ENCODE measurements around the gene GCN1.

The GCN1 gene

GRCh38 chr12:120222288-120222832 lies 27.8 kb upstream of the GCN1 start:
- H3K36me3 ChIP-seq (ENCODE audit: control insufficient read depth in 2 of 2, insufficient read depth in 2 of 2, low read length in 2 of 2): peaks cover 46 to 54% of the 10 kb centered on the region in 2 donors
- no peak overlapping the region for H3K4me3 ChIP-seq (ENCODE audit: low read length in 2 of 2)
- H3K9ac ChIP-seq (ENCODE audit: low read depth in 1 of 2, low read length in 2 of 2): no peak overlapping the region
- peaks cover 27 to 33% of the 10 kb centered on the region in 2 donors for H3K4me1 ChIP-seq (ENCODE audit: control insufficient read depth in 2 of 2, insufficient read depth in 2 of 2, low read length in 2 of 2)
- no peaks in the 10 kb centered on the region for H3K27me3 ChIP-seq (ENCODE audit: control insufficient read depth in 2 of 2, insufficient read depth in 2 of 2, low read length in 2 of 2)
- H3K27ac ChIP-seq (ENCODE audit: low read depth in 2 of 2, low read length in 2 of 2): no peak overlapping the region
- H3K9me3 ChIP-seq (ENCODE audit: control insufficient read depth in 2 of 2, low read length in 2 of 2): no peaks in the 10 kb centered on the region

- H3K27me3 ChIP-seq (ENCODE audit: control insufficient read depth in 2 of 2, insufficient read depth in 2 of 2, low read length in 2 of 2): no peaks in the 10 kb centered on the region
- peaks cover 21 to 25% of the 10 kb centered on the region in 2 donors for H3K4me1 ChIP-seq (ENCODE audit: control insufficient read depth in 2 of 2, insufficient read depth in 2 of 2, low read length in 2 of 2)
- peaks cover 46 to 58% of the 10 kb centered on the region in 2 donors for H3K36me3 ChIP-seq (ENCODE audit: control insufficient read depth in 2 of 2, insufficient read depth in 2 of 2, low read length in 2 of 2)
- H3K9me3 ChIP-seq (ENCODE audit: control insufficient read depth in 2 of 2, low read length in 2 of 2): no peaks in the 10 kb centered on the region
- H3K9ac ChIP-seq (ENCODE audit: low read depth in 1 of 2, low read length in 2 of 2): no peak overlapping the region
- H3K27ac ChIP-seq (ENCODE audit: low read depth in 2 of 2, low read length in 2 of 2): no peak overlapping the region
- H3K4me3 ChIP-seq (ENCODE audit: low read length in 2 of 2): no peak overlapping the region
Measured at GRCh38 chr12:120221576-120221900, 27.0 kb upstream of the GCN1 start.

GRCh38 chr12:120220838-120221575 lies 26.5 kb upstream of the GCN1 start:
- H3K27me3 ChIP-seq (ENCODE audit: control insufficient read depth in 2 of 2, insufficient read depth in 2 of 2, low read length in 2 of 2): no peaks in the 10 kb centered on the region
- peaks cover 16 to 19% of the 10 kb centered on the region in 2 donors for H3K4me1 ChIP-seq (ENCODE audit: control insufficient read depth in 2 of 2, insufficient read depth in 2 of 2, low read length in 2 of 2)
- no peak overlapping the region for H3K4me3 ChIP-seq (ENCODE audit: low read length in 2 of 2)
- no peak overlapping the region for H3K27ac ChIP-seq (ENCODE audit: low read depth in 2 of 2, low read length in 2 of 2)
- no peak overlapping the region for H3K9ac ChIP-seq (ENCODE audit: low read depth in 1 of 2, low read length in 2 of 2)
- peaks cover 46 to 63% of the 10 kb centered on the region in 2 donors for H3K36me3 ChIP-seq (ENCODE audit: control insufficient read depth in 2 of 2, insufficient read depth in 2 of 2, low read length in 2 of 2)
- no peaks in the 10 kb centered on the region for H3K9me3 ChIP-seq (ENCODE audit: control insufficient read depth in 2 of 2, low read length in 2 of 2)

- Histone ChIP-seq H3K36me3 (ENCODE audit: control insufficient read depth in 2 of 2, insufficient read depth in 2 of 2, low read length in 2 of 2) (peaks cover 57 to 76% of the 10 kb centered on the region in 2 donors), H3K4me1 (ENCODE audit: control insufficient read depth in 2 of 2, insufficient read depth in 2 of 2, low read length in 2 of 2) (peaks cover 5% of the 10 kb centered on the region in 2 donors)
Measured at GRCh38 chr12:120218680-120219606, 24.4 kb upstream of the GCN1 start.

GRCh38 chr12:120216742-120217605 lies 22.5 kb upstream of the GCN1 start:
- no peak overlapping the region for H3K27ac ChIP-seq (ENCODE audit: low read depth in 2 of 2, low read length in 2 of 2)
- no peak overlapping the region for H3K4me3 ChIP-seq (ENCODE audit: low read length in 2 of 2)
- H3K9me3 ChIP-seq (ENCODE audit: control insufficient read depth in 2 of 2, low read length in 2 of 2): no peaks in the 10 kb centered on the region
- peaks cover 59 to 78% of the 10 kb centered on the region in 2 donors for H3K36me3 ChIP-seq (ENCODE audit: control insufficient read depth in 2 of 2, insufficient read depth in 2 of 2, low read length in 2 of 2)
- H3K4me1 ChIP-seq (ENCODE audit: control insufficient read depth in 2 of 2, insufficient read depth in 2 of 2, low read length in 2 of 2): peaks cover 0 to 3% of the 10 kb centered on the region in 2 donors
- H3K9ac ChIP-seq (ENCODE audit: low read depth in 1 of 2, low read length in 2 of 2): no peak overlapping the region
- H3K27me3 ChIP-seq (ENCODE audit: control insufficient read depth in 2 of 2, insufficient read depth in 2 of 2, low read length in 2 of 2): no peaks in the 10 kb centered on the region

More at GRCh38 chr12:120218680-120219606, 24.4 kb upstream of the GCN1 start:
- no peak overlapping the region for H3K27ac ChIP-seq (ENCODE audit: low read depth in 2 of 2, low read length in 2 of 2)
- no peaks in the 10 kb centered on the region for H3K9me3 ChIP-seq (ENCODE audit: control insufficient read depth in 2 of 2, low read length in 2 of 2)
- no peak overlapping the region for H3K4me3 ChIP-seq (ENCODE audit: low read length in 2 of 2)
- H3K9ac ChIP-seq (ENCODE audit: low read depth in 1 of 2, low read length in 2 of 2): no peak overlapping the region
- no peaks in the 10 kb centered on the region for H3K27me3 ChIP-seq (ENCODE audit: control insufficient read depth in 2 of 2, insufficient read depth in 2 of 2, low read length in 2 of 2)

GRCh38 chr12:120215766-120216735 lies 21.5 kb upstream of the GCN1 start:
- H3K36me3 ChIP-seq (ENCODE audit: control insufficient read depth in 2 of 2, insufficient read depth in 2 of 2, low read length in 2 of 2): peaks cover 49 to 74% of the 10 kb centered on the region in 2 donors
- H3K9ac ChIP-seq (ENCODE audit: low read depth in 1 of 2, low read length in 2 of 2): no peak overlapping the region
- H3K4me1 ChIP-seq (ENCODE audit: control insufficient read depth in 2 of 2, insufficient read depth in 2 of 2, low read length in 2 of 2): peaks cover 2 to 11% of the 10 kb centered on the region in 2 donors
- H3K27ac ChIP-seq (ENCODE audit: low read depth in 2 of 2, low read length in 2 of 2): no peak overlapping the region
- no peak overlapping the region for H3K4me3 ChIP-seq (ENCODE audit: low read length in 2 of 2)
- no peaks in the 10 kb centered on the region for H3K27me3 ChIP-seq (ENCODE audit: control insufficient read depth in 2 of 2, insufficient read depth in 2 of 2, low read length in 2 of 2)
- no peaks in the 10 kb centered on the region for H3K9me3 ChIP-seq (ENCODE audit: control insufficient read depth in 2 of 2, low read length in 2 of 2)

- H3K36me3 ChIP-seq (ENCODE audit: control insufficient read depth in 2 of 2, insufficient read depth in 2 of 2, low read length in 2 of 2): peaks cover 43 to 68% of the 10 kb centered on the region in 2 donors
- peaks cover 5 to 15% of the 10 kb centered on the region in 2 donors for H3K4me1 ChIP-seq (ENCODE audit: control insufficient read depth in 2 of 2, insufficient read depth in 2 of 2, low read length in 2 of 2)
- H3K27me3 ChIP-seq (ENCODE audit: control insufficient read depth in 2 of 2, insufficient read depth in 2 of 2, low read length in 2 of 2): no peaks in the 10 kb centered on the region
- H3K27ac ChIP-seq (ENCODE audit: low read depth in 2 of 2, low read length in 2 of 2): no peak overlapping the region
- no peaks in the 10 kb centered on the region for H3K9me3 ChIP-seq (ENCODE audit: control insufficient read depth in 2 of 2, low read length in 2 of 2)
- H3K4me3 ChIP-seq (ENCODE audit: low read length in 2 of 2): no peak overlapping the region
- H3K9ac ChIP-seq (ENCODE audit: low read depth in 1 of 2, low read length in 2 of 2): no peak overlapping the region
Measured at GRCh38 chr12:120215357-120215735, 20.8 kb upstream of the GCN1 start.

GRCh38 chr12:120214626-120215356 lies 20.3 kb upstream of the GCN1 start:
- Histone ChIP-seq H3K27ac (ENCODE audit: low read depth in 2 of 2, low read length in 2 of 2) (no peak overlapping the region), H3K4me3 (ENCODE audit: low read length in 2 of 2) (no peak overlapping the region), H3K27me3 (ENCODE audit: control insufficient read depth in 2 of 2, insufficient read depth in 2 of 2, low read length in 2 of 2) (no peaks in the 10 kb centered on the region), H3K36me3 (ENCODE audit: control insufficient read depth in 2 of 2, insufficient read depth in 2 of 2, low read length in 2 of 2) (peaks cover 38 to 62% of the 10 kb centered on the region in 2 donors), H3K4me1 (ENCODE audit: control insufficient read depth in 2 of 2, insufficient read depth in 2 of 2, low read length in 2 of 2) (peaks cover 5 to 15% of the 10 kb centered on the region in 2 donors), H3K9ac (ENCODE audit: low read depth in 1 of 2, low read length in 2 of 2) (no peak overlapping the region), H3K9me3 (ENCODE audit: control insufficient read depth in 2 of 2, low read length in 2 of 2) (no peaks in the 10 kb centered on the region)

Measured in mucosa of rectum (tissue), 2 donors.